ENCODE data around the gene PPIF. TPM values are rescaled to one million over a fixed set of nuclear protein-coding genes. Genes with fewer than 3 reads are reported as not detected.

The PPIF gene
- total RNA-seq, 1 experiment from 2014 or later, result 80.9 TPM

GRCh38 chr10:79316671-79317431 is 30.4 kb upstream of the PPIF start:
- peaks cover 25% of the 10 kb centered on the region for H3K4me1 Mint-ChIP-seq
- peaks cover 10% of the 10 kb centered on the region for H3K9me3 Mint-ChIP-seq
- ChIA-PET CTCF (interaction anchor here (0.7 to 2.0 kb wide), 4 partner anchors 24 to 115 kb away, joined by 3 to 6 read pairs (median 5); partner anchors contain the start of gene PPIF), POLR2A (no interaction called here)
- no peak for DNase-seq (ENCODE audit: low spot score)
- H3K27me3 Mint-ChIP-seq (ENCODE audit: low read depth), result no peaks in the 10 kb centered on the region; the same call in 1 of the 2 replicates
- TF ChIP-seq EMX1 (CRISPR knock-in tag; IDR thresholded peaks at IDR 0.05) (no peak), E2F5 (CRISPR knock-in tag; IDR thresholded peaks at IDR 0.05) (no peak), ZNF263 (CRISPR knock-in tag; IDR thresholded peaks at IDR 0.05; ENCODE audit: low read depth) (no peak), FOXP4 (CRISPR knock-in tag; IDR thresholded peaks at IDR 0.05) (no peak), FOXK1 (CRISPR knock-in tag; IDR thresholded peaks at IDR 0.05) (no peak), E2F4 (CRISPR knock-in tag; IDR thresholded peaks at IDR 0.05; ENCODE audit: borderline replicate concordance, low read depth) (no peak), CREM (CRISPR knock-in tag; IDR thresholded peaks at IDR 0.05) (no peak), ZNF317 (CRISPR knock-in tag; IDR thresholded peaks at IDR 0.05; ENCODE audit: borderline replicate concordance, low read depth) (no peak), ZNF121 (CRISPR knock-in tag; IDR thresholded peaks at IDR 0.05) (no peak), JUN (CRISPR knock-in tag; IDR thresholded peaks at IDR 0.05) (no peak), HMGXB4 (CRISPR knock-in tag; IDR thresholded peaks at IDR 0.05) (no peak), TCF7 (CRISPR knock-in tag; IDR thresholded peaks at IDR 0.05; ENCODE audit: low read depth) (no peak), ZNF423 (CRISPR knock-in tag; IDR thresholded peaks at IDR 0.05) (no peak), ZBTB43 (CRISPR knock-in tag; IDR thresholded peaks at IDR 0.05) (no peak), CREB1 (CRISPR knock-in tag; IDR thresholded peaks at IDR 0.05) (no peak), ZSCAN18 (CRISPR knock-in tag; IDR thresholded peaks at IDR 0.05) (no peak), RELA (CRISPR knock-in tag; IDR thresholded peaks at IDR 0.05; ENCODE audit: borderline replicate concordance) (no peak), SMAD4 (CRISPR knock-in tag; IDR thresholded peaks at IDR 0.05) (no peak), NFE2L1 (CRISPR knock-in tag; IDR thresholded peaks at IDR 0.05) (no peak), USF2 (CRISPR knock-in tag; IDR thresholded peaks at IDR 0.05) (no peak)
- peak; percentile 5 for ATAC-seq
- H3K4me3 Mint-ChIP-seq, result no peak overlapping the region
- no peak overlapping the region for H3K27ac Mint-ChIP-seq
- no peaks in the 10 kb centered on the region; the same call in 1 of the 2 replicates for H3K36me3 Mint-ChIP-seq

Data from WTC11 (cell line).